HG02610 (cell line): ENCODE results near the gene CCDC87.
"Not testable (repeated sequence)": the region's sequence is repeated elsewhere in the genome, so short reads cannot be mapped to it uniquely, and the experiment has no call there.

Source experiments
- ATAC-seq: cut with Tn5 transposase; IDR thresholded peaks from one replicate; pipeline ENCODE4 v1.9.1; 2021; ENCODE audit warnings: mild to moderate bottlenecking, moderate library complexity; ENCODE audit not compliant: unreplicated experiment

CCDC87 gene

DNA sequence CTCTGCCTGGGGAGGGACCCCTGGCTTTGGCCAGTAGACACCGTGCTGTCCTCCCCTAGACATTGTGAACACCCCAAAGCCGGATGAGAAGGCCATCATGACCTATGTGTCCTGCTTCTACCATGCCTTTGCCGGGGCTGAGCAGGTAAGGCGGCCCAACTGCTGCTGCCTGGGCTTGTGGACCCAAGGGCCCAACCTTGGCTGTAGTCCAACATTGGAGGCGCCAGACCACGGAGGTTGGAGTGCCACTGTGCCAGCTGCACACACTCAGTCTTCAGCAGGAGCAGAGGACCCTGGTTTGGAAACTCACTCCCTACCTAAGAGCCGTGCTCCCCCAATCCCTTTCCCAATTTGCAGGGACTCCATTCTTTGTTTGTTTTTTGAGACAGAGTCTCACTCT, 36.8 kb downstream of the CCDC87 start:
- ATAC-seq = no peak

DNA sequence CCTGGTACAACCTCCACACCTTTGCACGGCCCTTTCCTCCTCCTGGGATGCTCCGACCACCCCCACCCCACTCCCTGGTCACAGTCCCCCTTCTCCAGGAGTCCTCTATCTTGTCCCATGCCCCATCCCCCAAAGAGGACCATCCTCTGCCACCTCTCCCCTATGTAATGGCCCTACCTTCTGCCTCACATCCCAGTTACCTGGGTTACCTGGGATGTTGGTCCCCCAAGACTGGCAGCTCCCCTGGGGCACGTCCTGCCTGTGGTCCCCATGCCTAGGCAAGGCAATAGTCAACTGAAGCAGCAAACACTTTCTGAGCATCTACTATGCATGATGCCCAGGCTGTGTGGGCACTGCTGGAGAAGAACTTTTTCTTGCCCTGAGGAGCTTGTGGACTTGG, 37.4 kb downstream of the CCDC87 start:
- no peak for ATAC-seq

DNA sequence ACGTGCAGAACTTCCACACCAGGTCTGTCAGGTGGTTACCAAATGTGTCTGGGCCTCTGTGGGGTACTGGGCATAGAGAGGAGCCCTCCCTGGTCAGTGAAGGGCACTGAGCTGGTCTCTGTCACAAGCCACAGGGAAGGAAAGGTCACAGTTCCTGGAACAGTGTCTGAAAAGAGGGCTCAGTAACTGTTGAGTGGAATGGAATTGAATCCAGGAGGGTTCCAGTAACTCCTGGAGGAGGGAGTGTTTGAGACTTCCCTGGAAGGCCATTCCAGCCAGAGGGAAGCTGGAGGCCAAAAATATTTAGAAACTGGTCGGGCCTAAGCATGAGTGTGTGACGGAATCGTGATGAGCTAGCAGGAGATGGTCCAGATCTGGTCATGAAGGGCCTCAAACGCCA, 38.3 kb downstream of the CCDC87 start:
- no peak for ATAC-seq

DNA sequence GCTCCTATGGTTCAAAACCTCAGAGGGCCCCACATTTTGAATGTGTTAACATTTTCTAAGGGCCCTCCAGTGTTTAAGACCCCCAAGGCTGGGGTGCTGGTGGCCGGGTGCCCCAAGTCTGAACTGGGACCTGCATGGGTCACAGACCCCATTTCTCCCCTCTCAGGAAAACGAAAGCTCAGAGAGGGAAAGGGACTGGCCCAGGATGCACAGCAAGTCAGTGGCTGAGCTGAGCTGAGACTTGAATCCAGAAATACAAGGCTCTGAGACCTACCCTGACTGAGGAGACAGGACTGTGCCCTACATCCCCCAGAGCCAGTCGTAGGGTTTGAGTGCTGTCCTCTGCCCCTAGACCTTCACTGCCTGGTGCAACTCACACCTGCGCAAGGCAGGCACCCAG, 42.0 kb downstream of the CCDC87 start:
- no peak for ATAC-seq

DNA sequence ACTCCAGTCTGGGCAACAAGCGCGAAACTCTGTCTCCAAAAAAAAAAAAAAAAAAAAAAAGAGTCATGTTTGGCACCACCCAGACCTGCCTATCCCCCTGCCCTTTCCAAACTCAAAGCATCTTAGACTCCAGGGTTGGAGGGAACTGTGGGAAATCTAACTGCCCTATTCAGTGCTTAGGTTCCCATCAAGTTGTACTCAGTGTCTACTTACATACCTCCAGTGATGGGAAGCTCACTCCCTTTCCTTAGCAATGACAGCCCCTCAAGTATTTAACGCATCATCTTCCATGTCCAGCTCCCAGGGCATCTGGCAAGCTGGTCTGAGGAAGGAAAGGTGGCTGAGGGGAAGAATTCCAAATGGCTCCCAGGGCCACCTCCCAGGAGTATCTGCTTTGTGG, 43.2 kb downstream of the CCDC87 start:
- no peak for ATAC-seq

DNA sequence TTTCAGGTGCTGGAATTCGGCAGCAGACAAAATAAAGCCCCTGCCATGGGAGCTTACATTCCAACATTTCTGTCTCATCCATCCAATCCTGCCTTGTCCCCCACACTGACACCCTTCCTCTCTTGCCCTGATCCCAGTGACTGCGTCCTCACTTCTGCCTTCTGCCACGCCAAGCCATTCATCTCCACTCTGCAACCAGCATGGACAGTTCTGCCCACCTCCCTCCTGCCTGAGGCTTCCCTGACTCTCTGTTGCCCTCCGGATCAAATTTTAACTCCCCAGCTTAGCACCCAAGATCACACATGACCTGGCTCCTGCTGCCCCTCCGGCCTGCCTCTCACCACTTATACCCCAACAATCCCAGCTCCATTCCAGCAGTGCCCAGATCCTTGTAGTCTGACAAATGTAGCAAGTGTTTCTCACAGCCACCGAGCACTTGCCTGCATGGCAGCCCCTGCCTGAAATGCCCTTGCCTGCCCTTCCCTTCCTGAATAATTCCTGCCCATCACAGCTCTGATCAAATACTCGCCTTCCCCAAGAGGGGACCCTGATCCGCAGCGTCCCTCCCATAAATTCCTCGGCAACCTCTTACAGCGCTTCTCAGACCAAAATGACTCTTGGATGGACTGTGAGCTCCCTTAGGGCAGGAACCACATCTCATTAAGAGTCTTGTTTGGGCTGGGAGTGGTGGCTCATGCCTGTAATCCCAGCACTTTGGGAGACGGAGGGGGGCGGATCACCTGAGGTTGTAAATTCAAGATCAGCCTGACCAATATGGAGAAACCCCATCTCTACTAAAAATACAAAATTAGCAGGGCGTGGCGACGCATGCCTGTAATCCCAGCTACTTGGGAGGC, 43.9 kb downstream of the CCDC87 start:
- no peak for ATAC-seq

DNA sequence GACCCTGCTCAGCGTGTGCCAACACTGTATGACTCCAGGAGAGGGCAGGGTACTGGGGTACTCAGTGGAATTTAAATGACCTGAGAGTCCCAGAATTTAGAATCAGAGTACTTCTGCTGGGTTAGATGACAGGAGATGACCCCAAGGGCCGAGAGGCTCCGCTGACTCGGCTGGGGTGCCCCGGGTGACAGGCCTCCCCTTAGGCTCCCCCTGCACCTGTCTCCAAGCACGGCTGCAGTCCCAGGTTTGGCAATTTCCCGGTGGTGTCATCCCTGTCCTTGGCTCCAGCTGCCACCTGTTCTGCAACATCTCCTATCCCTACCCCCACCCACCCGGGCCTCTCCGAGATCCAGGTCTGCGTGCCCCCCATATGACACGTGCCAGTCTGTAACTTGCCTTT, 44.8 kb downstream of the CCDC87 start:
- ATAC-seq = no peak

DNA sequence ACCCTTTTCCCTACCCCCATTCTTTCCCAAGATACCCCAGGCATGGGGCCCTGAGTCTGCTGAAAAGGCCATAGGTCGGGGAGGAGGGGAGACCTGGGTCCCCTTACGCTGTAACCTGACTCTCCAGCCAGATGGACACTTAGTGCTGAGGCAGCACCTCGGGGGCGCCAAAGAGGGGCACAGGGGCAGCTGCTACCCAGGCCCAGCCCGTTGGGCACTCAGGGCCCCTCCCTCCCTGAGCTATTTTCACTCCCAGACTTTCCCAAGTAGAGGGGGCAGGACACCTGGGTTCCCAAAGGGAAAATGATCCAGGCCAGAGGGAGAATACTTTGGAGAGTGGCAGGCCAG, 45.2 kb downstream of the CCDC87 start:
- ATAC-seq = no peak

DNA sequence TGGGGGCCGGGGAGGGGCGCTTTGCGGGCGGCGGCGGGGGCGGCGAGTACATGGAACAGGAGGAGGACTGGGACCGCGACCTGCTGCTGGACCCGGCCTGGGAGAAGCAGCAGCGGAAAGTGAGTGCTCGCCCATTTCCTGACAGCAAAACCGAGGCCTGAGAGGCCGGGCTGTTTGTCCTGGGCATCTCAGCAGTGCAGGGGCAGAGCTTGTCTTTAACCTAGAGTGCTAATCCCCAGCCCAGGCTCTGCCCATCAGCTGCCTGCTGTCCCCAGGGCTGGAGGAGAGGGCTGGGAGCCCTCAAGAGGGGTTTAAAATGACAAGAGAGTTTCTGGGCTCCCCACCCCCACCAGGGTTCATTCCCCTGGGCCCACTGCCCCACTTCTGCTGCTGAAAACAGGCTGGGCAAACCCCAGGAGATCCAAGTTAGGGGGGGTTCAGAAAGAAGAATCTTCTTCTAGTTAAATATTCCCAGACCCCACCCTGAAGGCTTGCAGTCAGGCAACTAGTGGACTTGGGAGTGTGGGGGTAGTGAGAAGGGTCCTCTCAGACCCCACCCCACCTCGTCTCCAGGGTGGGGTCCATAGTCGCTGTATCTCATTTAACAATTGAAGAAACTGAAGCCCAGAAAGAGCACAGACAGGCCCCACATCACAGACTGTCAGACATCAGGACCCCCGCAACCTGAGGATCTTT, 45.7 kb downstream of the CCDC87 start:
- no peak for ATAC-seq

DNA sequence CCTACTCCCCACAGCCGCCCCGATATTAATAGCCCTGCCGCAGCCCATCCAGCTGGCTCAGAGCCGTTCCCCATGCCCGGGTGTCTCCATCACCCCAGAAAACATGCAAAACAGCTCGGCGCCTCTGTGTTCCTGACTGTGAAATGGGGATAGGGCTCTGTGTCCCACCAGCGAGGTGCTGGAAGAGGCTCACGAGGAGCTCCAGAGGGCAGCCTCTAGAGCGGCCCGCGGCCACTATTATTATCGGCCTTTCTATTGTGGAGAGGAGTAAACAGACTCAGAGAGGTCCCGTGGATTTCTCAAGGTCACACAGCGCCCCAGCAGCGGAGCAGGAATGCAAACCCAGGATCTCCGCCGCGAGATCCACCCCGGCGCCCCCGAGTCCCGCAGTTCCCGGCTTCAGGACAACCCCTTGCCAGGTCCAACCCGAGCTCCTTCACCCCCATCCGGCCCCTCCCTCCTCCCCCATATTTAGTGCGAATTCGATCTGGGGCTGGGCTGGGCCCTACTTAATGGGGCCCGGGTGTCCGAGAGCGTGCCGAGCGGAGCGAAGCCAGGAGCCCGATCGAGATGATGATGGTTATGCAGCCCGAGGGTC, 46.4 kb downstream of the CCDC87 start, which contains the start of gene ACTN3:
TSS of gene ACTN3 (plus strand) at position 536 of the 598 bp plus-strand sequence. CDS start at position 571, 35 bp downstream.
- no peak for ATAC-seq

DNA sequence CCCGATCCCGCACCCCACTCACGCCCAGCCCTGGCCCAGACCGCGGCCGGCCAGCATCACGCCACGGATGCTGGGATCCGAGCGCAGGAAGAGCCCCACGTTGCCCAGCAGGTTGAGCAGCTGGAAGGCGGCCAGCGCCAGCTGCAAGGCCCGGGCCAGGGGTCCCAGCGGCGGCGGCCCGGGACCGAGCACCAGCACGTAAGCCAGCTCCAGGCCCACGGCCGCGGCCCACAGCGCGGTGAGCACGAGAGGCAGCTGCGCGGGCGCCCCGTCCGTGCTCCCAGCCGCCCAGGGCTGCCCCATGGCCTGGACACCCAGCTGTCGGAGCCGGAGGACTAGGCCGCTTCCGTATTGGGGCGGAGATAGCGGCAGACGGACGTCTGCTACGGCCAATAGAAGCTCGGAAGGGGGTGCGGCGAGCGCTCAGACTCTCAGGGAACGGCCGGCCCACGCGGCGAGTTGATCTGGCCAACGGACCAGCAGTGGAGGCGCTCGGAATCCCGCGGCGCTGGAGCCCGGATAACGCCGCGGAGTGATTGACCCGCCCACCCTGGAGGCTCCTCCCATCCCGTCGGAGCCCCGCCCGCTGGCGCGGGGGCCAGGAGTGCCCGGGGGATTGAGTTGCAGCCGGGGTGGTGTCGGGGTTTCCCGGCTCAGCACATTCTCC, 47.0 kb downstream of the CCDC87 start, which contains the start of gene ZDHHC24:
TSS of gene ZDHHC24 (minus strand) at position 348 of the 667 bp plus-strand sequence. CDS start at position 303, 45 bp downstream.
- peak; percentile 78 for ATAC-seq

DNA sequence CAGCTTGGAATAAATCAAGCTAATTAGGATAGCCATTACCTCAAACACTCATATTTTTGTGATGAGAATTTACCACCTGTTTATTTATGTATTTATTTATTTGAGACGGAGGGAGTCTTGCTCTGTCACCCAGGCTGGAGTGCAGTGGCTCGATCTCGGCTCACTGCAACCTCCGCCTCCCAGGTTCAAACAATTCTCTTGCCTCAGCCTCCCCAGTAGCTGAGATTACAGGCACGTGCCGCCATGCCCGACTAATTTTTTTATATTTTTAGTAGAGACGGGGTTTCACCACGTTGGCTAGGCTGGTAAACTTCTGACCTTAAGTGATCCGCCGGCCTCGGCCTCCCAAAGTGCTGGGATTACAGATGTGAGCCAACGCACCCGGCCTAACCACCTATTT, 47.9 kb downstream of the CCDC87 start:
- ATAC-seq = not testable (repeated sequence)

DNA sequence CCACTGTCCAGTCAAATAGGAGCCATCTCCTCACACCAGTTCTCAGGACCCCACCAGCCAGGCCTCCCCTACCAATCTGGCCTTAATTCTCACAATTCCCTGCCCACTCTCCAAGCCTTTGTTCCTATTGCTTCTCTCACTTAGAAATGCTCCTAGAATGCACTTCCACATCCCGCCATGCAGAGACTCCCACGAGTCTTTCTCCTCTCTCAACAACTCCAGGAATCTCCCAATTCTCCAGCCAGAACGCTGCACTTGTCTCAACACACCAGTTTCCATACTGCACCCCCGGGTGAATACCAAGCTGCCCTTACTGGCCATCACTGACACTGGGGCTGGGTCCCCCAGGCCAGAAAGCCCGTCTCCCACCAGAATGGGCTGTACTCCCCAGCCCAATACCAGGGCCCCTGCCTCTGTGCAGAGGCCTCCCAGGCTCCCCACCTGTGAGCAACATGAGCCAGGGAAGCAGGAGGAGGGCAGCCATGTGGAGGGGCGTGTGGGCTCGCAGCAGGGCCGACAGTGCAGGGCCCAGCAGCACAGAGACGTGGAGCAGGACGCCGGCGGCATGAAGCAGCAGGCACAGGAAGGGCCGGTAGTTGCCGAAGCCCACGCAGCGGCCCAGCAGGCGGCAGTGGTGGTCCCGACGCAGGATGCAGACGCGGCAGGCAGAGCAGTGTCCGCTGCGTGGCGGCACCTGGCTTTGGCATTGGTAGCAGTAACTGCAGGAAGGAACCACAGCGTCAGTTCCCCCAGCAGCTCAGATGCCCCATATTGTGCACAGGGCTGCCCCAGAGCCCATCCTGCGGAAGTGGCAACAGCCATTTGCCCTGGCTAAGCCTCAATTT, 49.4 kb downstream of the CCDC87 start:
- peak; percentile 29 for ATAC-seq

DNA sequence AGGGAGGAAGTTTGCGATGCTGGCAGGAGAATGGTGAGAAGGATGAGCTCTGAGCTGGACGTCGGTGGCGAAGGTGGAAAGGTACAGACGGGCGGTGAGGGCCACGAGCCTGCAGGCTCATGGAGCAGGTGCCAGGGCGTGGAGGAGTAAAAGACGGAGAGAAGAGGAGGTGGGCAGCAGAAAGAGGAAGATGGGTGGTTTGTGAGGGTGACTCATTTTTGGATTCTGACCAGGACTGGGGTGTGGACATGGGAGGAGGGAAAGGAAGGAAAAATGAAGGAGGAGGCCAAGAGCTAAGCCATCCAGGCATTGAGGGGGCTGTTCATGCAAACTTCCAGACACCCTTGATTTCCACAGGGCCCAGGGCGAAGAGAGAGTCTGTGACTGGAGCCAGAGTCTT, 50.5 kb downstream of the CCDC87 start:
- ATAC-seq = no peak

DNA sequence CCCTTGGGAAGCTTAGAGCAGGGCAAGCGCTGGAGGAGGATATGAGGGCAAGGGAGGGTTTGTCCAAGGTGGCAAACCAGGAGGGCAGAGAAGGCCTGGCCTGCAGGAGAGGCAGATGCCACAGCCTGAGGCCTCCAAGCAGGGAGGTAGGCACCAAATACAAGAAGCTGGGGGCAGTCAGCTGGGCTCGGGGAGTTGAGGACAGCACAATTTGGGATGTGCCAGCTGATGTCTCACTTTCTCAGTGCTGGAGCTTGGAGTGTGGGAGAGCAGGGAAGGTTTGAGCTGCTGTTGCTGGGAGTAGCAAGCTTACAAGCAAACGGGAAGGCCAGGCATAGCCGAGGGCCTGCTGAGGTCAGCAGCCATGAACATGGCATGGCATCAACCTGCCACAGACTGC, 51.0 kb downstream of the CCDC87 start:
- ATAC-seq = no peak

DNA sequence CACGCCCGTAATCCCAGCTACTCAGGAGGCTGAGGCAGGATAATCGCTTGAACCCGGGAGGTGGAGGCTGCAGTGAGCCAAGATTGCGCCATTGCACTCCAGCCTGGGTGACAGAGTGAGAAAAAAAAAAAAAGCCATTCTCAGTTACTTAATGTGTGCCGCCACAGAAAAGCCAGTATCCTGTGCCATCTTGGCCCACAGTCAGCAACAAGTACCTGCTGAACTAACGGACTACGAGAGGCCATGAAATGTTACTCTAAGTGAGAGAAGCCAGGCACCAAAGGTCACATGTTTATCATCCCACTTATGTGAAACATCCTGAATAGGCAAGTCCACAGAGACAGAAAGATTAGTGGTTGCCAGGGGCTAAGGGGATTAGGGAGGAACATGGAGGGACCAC, 52.3 kb downstream of the CCDC87 start:
- not testable (repeated sequence) for ATAC-seq
